HG03039 (cell line): ENCODE measurements around the gene SPNS3.

Source experiments
- ATAC-seq: cut with Tn5 transposase; IDR thresholded peaks from one replicate; pipeline ENCODE4 v1.9.1; 2021; ENCODE audit warnings: mild to moderate bottlenecking, moderate library complexity; ENCODE audit not compliant: unreplicated experiment

SPNS3 gene

GRCh38 chr17:4507361-4508111, 73.8 kb downstream of the SPNS3 start:
- no peak for ATAC-seq

DNA sequence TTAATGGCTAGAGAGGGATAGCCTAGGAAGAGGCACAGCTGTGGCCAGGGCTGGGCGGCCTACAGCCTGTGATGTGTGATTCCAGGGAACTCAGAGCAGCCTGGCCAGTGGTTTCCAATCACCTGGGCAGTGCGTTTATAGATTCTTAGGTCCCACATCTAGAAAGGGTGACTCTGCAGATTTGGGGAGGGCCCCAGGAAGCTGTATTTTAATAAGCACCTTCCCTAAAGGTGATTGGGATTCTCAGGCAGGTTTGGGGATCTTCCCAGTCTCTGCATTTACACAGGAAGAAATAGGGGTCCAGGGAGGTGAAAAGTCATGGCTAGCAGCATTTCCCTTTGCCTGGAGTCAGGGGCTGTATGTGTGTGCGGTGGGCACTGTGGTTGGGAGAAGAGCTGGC, 74.5 kb downstream of the SPNS3 start:
- no peak for ATAC-seq

GRCh38 chr17:4509401-4509800, 75.7 kb downstream of the SPNS3 start:
- ATAC-seq = no peak

DNA sequence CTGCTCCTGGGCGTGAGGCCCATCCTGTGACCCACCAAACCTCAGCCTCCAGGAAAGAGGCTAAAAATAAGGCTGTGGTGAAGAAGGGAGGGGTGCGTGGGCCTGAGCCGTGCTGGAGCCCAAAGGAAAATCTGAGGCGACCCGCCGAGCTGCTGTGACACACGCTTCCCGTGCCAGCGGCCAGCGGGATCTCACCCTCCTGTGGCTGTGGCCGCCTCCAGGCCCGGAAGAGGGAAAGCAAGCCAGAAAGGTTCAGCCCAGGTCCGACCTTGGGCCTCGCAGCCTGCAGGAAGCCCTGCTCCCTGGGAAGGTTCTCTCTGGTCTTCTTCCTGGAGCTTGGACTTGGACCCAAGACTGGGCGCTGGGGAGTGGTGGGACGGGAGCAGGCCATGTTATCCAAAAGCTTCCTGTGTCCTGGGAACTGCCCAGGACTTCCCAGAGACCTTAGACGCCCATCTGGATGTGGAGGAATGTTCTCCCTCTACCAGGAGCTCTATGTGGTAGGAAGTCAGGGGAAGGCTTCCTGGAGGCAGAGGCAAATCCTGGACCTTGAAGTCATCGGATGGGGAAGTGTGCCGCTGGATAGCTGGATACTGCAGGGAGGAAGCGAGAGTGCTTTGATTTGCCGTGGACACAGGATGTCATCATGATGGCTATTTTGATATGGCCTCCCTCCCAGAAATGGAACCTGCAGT, 76.3 kb downstream of the SPNS3 start:
- ATAC-seq = no peak

DNA sequence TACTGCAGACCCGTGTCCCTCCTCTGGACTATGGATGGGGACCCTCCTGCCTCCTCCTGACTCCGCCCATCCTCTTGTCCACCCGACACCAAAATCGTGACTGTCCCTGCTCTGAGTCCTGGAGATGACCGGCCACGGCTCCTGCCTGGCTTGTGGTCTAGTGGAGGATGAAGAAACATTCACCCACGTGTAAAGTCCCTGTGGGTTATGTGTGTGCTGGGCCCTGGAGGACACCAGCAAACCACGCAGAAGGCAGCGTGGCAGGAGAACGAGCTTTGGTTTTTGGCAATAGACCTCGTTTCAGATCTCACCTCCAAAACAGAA, 76.8 kb downstream of the SPNS3 start:
- ATAC-seq = no peak

- no peak for ATAC-seq
Observed at GRCh38 chr17:4511199-4511932, 77.6 kb downstream of the SPNS3 start.

DNA sequence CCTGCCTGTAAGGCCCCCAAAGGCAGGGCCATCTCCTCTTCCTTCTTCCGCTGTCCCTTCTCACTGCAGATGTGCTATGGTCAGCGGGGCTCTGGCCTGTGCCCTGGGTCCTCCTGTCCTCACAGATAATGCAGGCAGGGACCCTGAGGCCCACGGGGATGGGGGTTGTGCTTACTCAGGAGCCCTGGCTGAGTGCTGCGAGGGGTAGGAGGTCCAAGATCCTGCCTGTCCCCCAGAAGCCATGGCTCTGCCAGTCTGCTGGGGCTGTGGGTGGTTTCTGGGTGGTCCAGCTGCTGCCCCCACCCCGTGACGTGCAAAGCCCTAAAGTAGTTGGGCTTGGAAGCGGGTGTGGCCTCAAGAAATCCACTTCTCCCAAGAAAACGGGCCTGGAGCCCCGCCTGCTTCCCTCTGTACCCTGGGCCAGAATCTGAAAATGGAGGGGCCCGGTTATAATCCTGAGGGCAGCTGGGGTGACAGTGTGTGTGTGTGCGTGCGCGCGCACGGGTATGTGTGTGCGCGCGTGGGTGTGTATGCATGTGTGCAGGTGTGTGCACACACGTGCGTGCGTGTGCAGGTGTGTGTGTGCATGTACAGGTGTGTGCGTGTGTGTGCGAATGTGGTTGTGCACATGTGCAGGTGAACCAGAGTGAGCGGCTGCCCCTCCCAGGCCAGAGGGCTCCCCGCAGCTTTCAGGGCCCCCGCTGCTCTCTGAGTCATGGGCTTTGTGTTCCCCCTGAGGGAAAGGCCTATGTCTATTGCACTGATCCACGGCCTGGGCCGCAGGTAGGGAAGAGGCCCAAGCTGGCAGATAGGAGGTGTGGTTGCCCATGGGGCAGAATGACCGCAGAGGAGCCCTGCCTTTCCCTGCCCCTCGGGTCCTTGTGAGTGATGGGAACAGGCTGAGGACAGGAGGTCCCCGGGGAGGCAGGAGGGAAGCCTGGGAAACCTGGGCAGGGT, 78.7 kb downstream of the SPNS3 start:
- no peak for ATAC-seq

GRCh38 chr17:4513113-4514032, 79.6 kb downstream of the SPNS3 start:
- ATAC-seq = no peak

DNA sequence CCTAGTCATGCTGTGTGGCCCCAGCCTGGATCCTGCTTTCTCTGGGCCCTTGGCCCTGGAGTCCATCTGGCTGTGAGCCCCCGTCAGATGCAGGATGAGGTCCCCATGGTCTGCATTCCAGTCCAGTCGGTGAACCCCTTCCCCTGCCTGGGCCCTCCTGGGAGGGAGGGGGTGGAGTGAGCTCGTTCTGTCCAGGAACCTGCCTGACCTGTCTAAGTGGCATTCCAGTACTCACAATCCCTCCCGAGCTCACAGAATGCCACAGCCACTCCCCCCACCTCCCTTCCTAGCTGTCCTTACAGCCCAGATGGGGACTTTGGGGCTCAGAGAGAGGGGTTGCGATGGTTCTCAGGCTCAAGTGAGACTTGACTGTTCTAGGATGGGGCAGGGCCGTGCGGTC, 80.5 kb downstream of the SPNS3 start:
- no peak for ATAC-seq

DNA sequence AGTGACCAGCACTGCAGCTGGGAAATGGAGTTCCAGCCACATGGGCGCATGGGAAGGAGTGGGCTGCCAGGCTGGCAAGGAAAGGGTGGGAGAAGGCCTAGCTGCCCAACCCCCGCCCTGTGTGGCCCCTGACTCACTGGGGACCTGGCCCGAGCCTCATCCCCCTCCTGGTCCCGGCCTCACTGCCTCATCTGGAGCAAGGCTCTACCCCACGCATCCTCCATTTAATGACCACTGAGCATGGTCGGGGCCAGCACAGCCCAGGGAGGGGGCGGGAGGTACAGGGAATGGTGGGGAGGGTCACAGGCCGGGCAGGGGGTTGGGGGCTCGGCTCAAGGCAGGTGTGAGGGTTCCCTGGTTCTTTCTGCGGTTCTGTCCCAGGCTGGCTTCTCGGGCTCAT, 81.0 kb downstream of the SPNS3 start:
- ATAC-seq = no peak

GRCh38 chr17:4515501-4515900, 81.8 kb downstream of the SPNS3 start:
- ATAC-seq = no peak

DNA sequence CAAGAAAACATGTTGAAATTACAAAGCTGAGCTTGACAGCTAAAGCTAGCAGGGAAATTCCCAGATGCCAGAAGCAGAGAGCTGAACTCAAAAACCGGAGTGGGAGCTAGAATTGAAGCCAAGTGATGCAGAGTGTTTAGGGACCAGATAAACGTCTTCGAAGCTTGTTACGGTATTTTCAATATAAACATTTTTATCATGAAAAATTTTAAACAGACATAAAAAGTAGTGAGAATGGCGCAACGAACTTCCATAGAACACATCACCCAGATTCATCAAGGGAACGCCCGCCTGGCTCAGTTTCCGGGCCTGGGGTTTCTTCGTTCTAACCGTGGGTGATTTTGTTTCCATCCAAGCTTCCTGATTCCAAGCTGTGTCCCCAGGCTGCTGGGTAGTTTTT, 83.0 kb downstream of the SPNS3 start:
- ATAC-seq = no peak

DNA sequence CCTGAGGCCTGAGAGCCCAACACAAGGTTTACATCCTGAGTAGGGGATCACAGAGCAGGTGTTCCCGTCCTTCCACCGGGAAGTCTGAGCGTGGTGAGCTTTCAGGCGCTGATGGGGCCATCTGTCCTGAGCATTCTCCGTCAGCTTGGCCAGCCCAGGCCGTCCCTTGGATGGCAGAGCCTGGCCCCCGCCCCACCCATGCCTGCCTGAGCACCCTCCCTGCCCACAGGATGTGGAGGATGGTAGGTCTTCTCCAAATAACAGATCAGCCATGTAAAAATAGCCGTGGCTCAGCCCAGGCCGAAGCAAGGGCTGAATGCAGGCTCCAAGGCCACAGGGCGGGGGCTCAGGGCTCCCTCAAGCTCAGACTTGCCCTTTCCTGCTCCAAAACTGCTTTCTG, 85.2 kb downstream of the SPNS3 start:
- no peak for ATAC-seq

GRCh38 chr17:4519361-4519788, 85.6 kb downstream of the SPNS3 start:
- ATAC-seq = no peak

DNA sequence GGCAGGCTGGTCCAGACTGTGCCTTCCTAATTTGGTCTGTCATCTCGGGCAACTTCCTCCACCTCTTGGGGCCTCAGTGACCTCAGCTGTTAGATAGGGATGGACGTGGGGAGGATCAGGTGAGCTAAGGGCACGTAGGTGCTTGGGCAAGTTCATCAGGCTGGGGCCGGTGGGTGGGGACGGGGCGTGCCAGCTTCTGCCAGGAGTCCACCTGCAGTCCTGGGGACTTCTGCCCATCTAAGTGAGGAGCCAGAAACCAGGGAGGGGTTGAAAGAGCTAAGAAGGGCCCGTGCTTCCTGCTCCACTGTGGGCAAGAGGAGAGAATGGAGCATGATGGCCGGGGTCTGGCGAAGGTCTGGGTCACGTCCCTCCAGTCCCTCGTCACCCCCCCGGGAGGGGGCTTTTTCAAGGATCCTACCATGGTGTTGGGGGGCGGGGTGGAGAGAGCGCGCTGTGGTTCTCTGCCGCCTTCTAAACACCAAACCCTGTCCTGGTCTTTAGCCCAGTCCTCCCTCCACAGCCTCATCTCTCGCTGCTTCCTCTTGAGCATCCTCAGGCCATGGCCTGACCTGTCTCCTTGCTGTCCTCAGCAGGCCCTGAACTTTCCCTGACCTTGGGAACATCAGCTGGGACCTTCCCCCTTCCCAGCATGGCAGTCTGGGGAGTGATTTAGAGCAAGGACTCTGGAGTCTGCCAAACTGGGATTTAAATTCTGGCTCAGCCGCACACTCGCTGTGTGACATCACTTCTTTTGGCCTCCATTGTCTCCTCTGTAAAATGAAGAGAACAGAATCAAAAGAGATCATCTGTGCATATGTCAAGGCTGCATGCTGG, 86.5 kb downstream of the SPNS3 start:
- ATAC-seq = no peak

GRCh38 chr17:4520894-4521600, 87.3 kb downstream of the SPNS3 start:
- ATAC-seq = no peak

DNA sequence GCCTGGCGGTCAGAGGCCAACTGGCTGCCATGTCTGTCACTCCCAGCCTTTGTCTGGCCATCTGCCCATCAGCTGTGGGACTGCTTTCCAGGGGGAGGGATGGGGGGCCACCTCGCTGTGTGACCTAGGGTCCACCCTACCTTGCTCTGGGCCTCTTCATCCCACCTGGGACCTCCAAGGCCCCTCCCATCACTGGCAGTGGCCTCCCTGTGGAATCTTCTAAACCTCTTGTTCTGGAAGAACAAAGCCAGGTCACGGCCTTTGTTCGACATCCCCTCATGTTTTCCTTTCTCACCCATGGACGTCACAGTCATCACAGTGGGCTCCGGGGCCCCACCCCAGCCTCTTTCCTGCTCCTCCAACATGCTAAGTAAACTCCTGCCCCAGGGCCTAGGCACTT, 88.9 kb downstream of the SPNS3 start:
- no peak for ATAC-seq

GRCh38 chr17:4523946-4524345, 90.2 kb downstream of the SPNS3 start:
- ATAC-seq = no peak
